Neural progenitor cell (in vitro differentiated cells): Measurements from ENCODE around the gene AGPAT4. TPM values are rescaled to one million over a fixed set of nuclear protein-coding genes. Genes with fewer than 3 reads are reported as not detected.

Experiments
- DNase-seq: peaks from one replicate; pipeline ENCODE4 v3.0.0-alpha.2; 2016; ENCODE audit warnings: low spot score
- H2AFZ ChIP-seq: fragments of 200-600 bp; sonication (generic); replicated peaks from 2 replicates; pipeline ENCODE4 v1.6.1; 2016; ENCODE audit warnings: antibody characterized with exemption
- H3F3A ChIP-seq: fragments of 200-600 bp; sonication (generic); 2 replicates; pipeline ENCODE4 v1.6.1; 2016; ENCODE audit warnings: antibody characterized with exemption, low read depth
- H3K27ac ChIP-seq: fragments of 200-600 bp; sonication (generic); 2 replicates; pipeline ENCODE4 v1.5.1; 2016; ENCODE audit warnings: mild to moderate bottlenecking
- H3K27me3 ChIP-seq: fragments of 200-600 bp; sonication (generic); 2 replicates; pipeline ENCODE4 v1.6.1; 2016; ENCODE audit warnings: mild to moderate bottlenecking, moderate library complexity
- H3K36me3 ChIP-seq: fragments of 200-600 bp; sonication (generic); 2 replicates; pipeline ENCODE4 v1.5.1; 2016
- H3K4me1 ChIP-seq: fragments of 200-600 bp; sonication (generic); 2 replicates; pipeline ENCODE4 v1.6.1; 2016; ENCODE audit warnings: mixed run types
- H3K4me2 ChIP-seq: fragments of 200-600 bp; sonication (generic); 2 replicates; pipeline ENCODE4 v1.6.1; 2016
- H3K4me3 ChIP-seq: fragments of 200-600 bp; sonication (generic); 2 replicates; pipeline ENCODE4 v1.5.1; 2016
- H3K79me2 ChIP-seq: fragments of 200-600 bp; sonication (generic); 2 replicates; pipeline ENCODE4 v1.6.1; 2016; ENCODE audit warnings: low read depth
- H3K9ac ChIP-seq: fragments of 200-600 bp; sonication (generic); 2 replicates; pipeline ENCODE4 v1.6.1; 2016
- H3K9me3 ChIP-seq: fragments of 200-600 bp; sonication (generic); 2 replicates; pipeline ENCODE4 v1.5.1; 2016; ENCODE audit warnings: low read depth
- H4K20me1 ChIP-seq: fragments of 200-600 bp; sonication (generic); 2 replicates; pipeline ENCODE4 v1.6.1; 2016; ENCODE audit warnings: low read depth
- H3K27ac Mint-ChIP-seq: 3 replicates; pipeline ENCODE4 v1.8.0; 2021; ENCODE audit warnings: mixed read lengths
- H3K27me3 Mint-ChIP-seq: 2 replicates; pipeline ENCODE4 v1.8.0; 2022; ENCODE audit warnings: low read depth, mild to moderate bottlenecking, inconsistent platforms, moderate library complexity, mixed read lengths; ENCODE audit not compliant: insufficient read depth
- H3K36me3 Mint-ChIP-seq: 3 replicates; pipeline ENCODE4 v1.8.0; 2021; ENCODE audit warnings: mixed read lengths
- H3K4me1 Mint-ChIP-seq: 3 replicates; pipeline ENCODE4 v1.8.0; 2021; ENCODE audit warnings: mixed read lengths
- H3K4me3 Mint-ChIP-seq: 3 replicates; pipeline ENCODE4 v1.8.0; 2021; ENCODE audit warnings: mild to moderate bottlenecking, moderate library complexity, mixed read lengths
- H3K9me3 Mint-ChIP-seq: 3 replicates; pipeline ENCODE4 v1.8.0; 2020; ENCODE audit warnings: mixed read lengths
- CTCF ChIP-seq: fragments of 200-600 bp; sonication (generic); IDR thresholded peaks from 2 replicates; pipeline ENCODE4 v1.5.1; 2017; ENCODE audit warnings: antibody characterized with exemption, mild to moderate bottlenecking
- EZH2 ChIP-seq: fragments of 200-600 bp; sonication (generic); IDR thresholded peaks from 2 replicates; pipeline ENCODE4 v1.6.1; 2017; ENCODE audit warnings: antibody characterized with exemption, mild to moderate bottlenecking, moderate library complexity
- EZH2phosphoT487 ChIP-seq: fragments of 200-600 bp; sonication (generic); IDR thresholded peaks from 2 replicates; pipeline ENCODE4 v1.6.1; 2017; ENCODE audit warnings: antibody characterized with exemption
- total RNA-seq: library from RNA; depleted of rRNA; stranded (reverse); fragments of >200 nt; gene quantifications from 2 replicates; pipeline ENCODE4 v1.2.3, GENCODE V29; 2015; ENCODE audit warnings: low replicate concordance

The AGPAT4 gene
- total RNA-seq, 1 donor from 2014 or later = 30.5 TPM

- no peak overlapping the region for H3K4me2 ChIP-seq
- no peak overlapping the region for H3K9ac ChIP-seq
- peaks cover 96% of the 10 kb centered on the region for H3K79me2 ChIP-seq
- H3K27ac Mint-ChIP-seq = no peak overlapping the region
- no peaks in the 10 kb centered on the region for H3K27me3 ChIP-seq
- H3K4me1 Mint-ChIP-seq = peaks cover 28% of the 10 kb centered on the region
- peaks cover 60% of the 10 kb centered on the region for H3K36me3 Mint-ChIP-seq
- H3F3A ChIP-seq = peaks cover 1% of the 10 kb centered on the region
- H3K4me3 Mint-ChIP-seq = no peak overlapping the region
- no peaks in the 10 kb centered on the region for H3K36me3 ChIP-seq
- no peak overlapping the region for H3K4me3 ChIP-seq
- H2AFZ ChIP-seq = no peak overlapping the region
- H3K27me3 Mint-ChIP-seq = peaks cover 3% of the 10 kb centered on the region
- no peak overlapping the region for H3K27ac ChIP-seq
- TF ChIP-seq EZH2 (no peak), EZH2phosphoT487 (no peak), CTCF (no peak)
- H3K9me3 ChIP-seq = no peaks in the 10 kb centered on the region
- H3K9me3 Mint-ChIP-seq = no peaks in the 10 kb centered on the region
- no peak for DNase-seq
- peaks cover 11% of the 10 kb centered on the region for H3K4me1 ChIP-seq
- peaks cover 96% of the 10 kb centered on the region for H4K20me1 ChIP-seq
These were observed 12.5 kb downstream of the AGPAT4 start for GRCh38 chr6:161261325-161261724.

GRCh38 chr6:161259302-161259701 is 14.6 kb downstream of the AGPAT4 start:
- TF ChIP-seq EZH2phosphoT487 = no peak
- TF ChIP-seq CTCF = no peak
- no peak for TF ChIP-seq EZH2
- peaks cover 22% of the 10 kb centered on the region for H3F3A ChIP-seq
- no peak overlapping the region for H3K9ac ChIP-seq
- H3K27me3 ChIP-seq = no peaks in the 10 kb centered on the region
- H4K20me1 ChIP-seq = peaks cover 100% of the 10 kb centered on the region
- H2AFZ ChIP-seq = no peak overlapping the region
- Mint-ChIP-seq H3K27ac (no peak overlapping the region), H3K27me3 (no peaks in the 10 kb centered on the region), H3K9me3 (no peaks in the 10 kb centered on the region), H3K4me1 (peaks cover 37% of the 10 kb centered on the region), H3K36me3 (peaks cover 66% of the 10 kb centered on the region), H3K4me3 (no peak overlapping the region)
- no peaks in the 10 kb centered on the region for H3K9me3 ChIP-seq
- no peak overlapping the region for H3K4me2 ChIP-seq
- no peak overlapping the region for H3K27ac ChIP-seq
- no peak overlapping the region for H3K4me3 ChIP-seq
- DNase-seq = no peak
- peaks cover 24% of the 10 kb centered on the region for H3K4me1 ChIP-seq
- H3K79me2 ChIP-seq = peaks cover 99% of the 10 kb centered on the region
- H3K36me3 ChIP-seq = no peaks in the 10 kb centered on the region

GRCh38 chr6:161257793-161258457 is 15.9 kb downstream of the AGPAT4 start:
- Mint-ChIP-seq H3K27me3 (no peaks in the 10 kb centered on the region), H3K4me3 (no peak overlapping the region), H3K36me3 (peaks cover 62% of the 10 kb centered on the region), H3K27ac (no peak overlapping the region), H3K4me1 (peaks cover 37% of the 10 kb centered on the region), H3K9me3 (no peaks in the 10 kb centered on the region)
- Histone ChIP-seq H3F3A (peaks cover 25% of the 10 kb centered on the region), H3K36me3 (no peaks in the 10 kb centered on the region), H4K20me1 (peaks cover 95% of the 10 kb centered on the region), H3K9ac (no peak overlapping the region), H3K9me3 (no peaks in the 10 kb centered on the region), H3K79me2 (peaks cover 99% of the 10 kb centered on the region), H3K27me3 (no peaks in the 10 kb centered on the region), H3K27ac (no peak overlapping the region), H3K4me2 (no peak overlapping the region), H2AFZ (no peak overlapping the region), H3K4me1 (peaks cover 28% of the 10 kb centered on the region), H3K4me3 (no peak overlapping the region)
- TF ChIP-seq CTCF (no peak), EZH2phosphoT487 (no peak), EZH2 (no peak)
- no peak for DNase-seq
